GM12892 (cell line): Measurements from ENCODE around the gene STK38.

ENCODE experiments used
- POLR2A ChIP-seq: IDR thresholded peaks from 2 replicates; pipeline ENCODE4 v1.6.1; 2011; ENCODE audit warnings: low read depth, low read length, control low read depth
- POLR2AphosphoS5 ChIP-seq: IDR thresholded peaks from 2 replicates; pipeline ENCODE4 v1.6.1; 2011; ENCODE audit warnings: low read depth, low read length, control low read depth

DNA sequence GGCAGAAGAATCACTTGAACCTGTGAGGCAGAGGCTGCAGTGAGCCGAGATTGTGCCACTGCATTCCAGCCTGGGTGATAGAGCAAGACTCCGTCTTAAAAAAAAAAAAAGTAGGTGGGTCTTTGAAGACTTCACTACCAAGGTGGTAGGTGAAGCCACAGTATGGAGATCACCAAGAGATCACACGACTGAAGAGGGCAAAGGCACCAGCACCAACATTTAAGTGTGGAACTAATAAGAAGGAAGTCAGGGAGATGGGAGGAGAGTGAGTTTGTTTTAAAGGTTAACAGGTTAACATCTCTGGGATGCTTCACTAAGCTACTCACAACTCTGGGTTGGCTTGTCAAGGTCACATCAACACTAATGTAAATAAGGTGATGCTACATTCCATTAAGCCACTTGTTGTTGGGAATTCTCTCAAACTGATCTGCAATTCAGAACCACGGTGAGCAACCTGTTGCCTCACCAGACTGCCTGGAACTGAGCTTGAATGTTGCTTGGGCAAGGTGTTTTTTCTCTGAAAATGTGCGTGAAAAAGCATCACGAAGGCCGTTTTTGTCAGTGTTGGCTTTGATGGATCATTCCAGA, 55.8 kb downstream of the STK38 start:
- TF ChIP-seq POLR2AphosphoS5 (no peak), POLR2A (no peak)
